ENCODE results near the gene MYRIP.

Gene MYRIP

DNA sequence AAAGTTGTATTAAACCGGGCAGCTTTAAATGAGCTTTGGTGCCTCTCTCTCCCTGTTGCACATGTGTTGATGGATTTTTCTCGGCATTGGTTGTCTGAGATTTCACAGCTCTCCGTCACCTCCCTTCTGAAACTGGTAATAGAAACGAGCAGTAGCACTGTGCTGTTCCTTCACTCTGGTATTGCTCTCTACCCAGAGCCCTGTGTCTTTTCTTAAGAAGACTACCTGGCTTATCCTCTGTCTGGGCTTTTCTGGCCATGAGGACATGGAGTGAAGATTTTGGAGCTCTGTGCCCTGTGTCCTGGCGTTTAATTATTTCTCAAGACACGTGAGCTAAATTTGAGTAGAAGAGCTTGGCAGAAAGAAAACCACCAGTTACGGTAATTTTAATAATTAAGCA lies 290.5 kb downstream of the MYRIP start:
- H3K27ac ChIP-seq (ENCODE audit: insufficient read depth, low read length, poor library complexity, severe bottlenecking) = no peak overlapping the region
- no peaks in the 10 kb centered on the region for H3K4me1 ChIP-seq (ENCODE audit: control insufficient read depth, insufficient read depth, low read length, poor library complexity, severe bottlenecking)
- H3K4me3 ChIP-seq (ENCODE audit: insufficient read depth, low read depth, low read length, poor library complexity, severe bottlenecking) = no peak overlapping the region
- H3K27me3 ChIP-seq (replicated peaks; ENCODE audit: control insufficient read depth, insufficient read depth, low read length, poor library complexity, severe bottlenecking) = no peaks in the 10 kb centered on the region
- no peak for DNase-seq
- H3K9me3 ChIP-seq (ENCODE audit: control insufficient read depth, low read length) = no peaks in the 10 kb centered on the region
- H3K36me3 ChIP-seq (ENCODE audit: control insufficient read depth, insufficient read depth, low read length) = no peaks in the 10 kb centered on the region

DNA sequence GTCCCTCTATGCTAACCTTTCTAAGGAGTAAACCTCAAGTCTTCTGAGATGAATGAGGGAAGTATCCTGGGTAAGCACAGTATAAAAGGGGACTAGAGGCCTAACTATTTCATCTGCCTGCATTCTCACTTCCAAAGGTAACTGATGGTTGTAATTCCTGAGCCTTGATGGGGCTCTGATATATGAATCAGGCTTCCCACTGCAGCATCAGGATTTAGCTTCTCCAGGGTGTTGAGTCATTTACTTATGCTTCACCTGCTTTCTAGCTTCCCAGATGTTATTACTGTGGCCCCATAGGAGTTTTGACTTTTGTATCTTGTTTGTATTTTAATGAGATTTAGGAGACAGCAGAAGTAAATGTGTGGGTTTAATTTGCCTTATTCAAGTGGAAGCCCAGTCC lies 292.8 kb downstream of the MYRIP start:
- H3K4me1 ChIP-seq (ENCODE audit: control insufficient read depth, insufficient read depth, low read length, poor library complexity, severe bottlenecking) = no peaks in the 10 kb centered on the region
- H3K9me3 ChIP-seq (ENCODE audit: control insufficient read depth, low read length) = no peaks in the 10 kb centered on the region
- no peak for DNase-seq
- no peaks in the 10 kb centered on the region for H3K27me3 ChIP-seq (replicated peaks; ENCODE audit: control insufficient read depth, insufficient read depth, low read length, poor library complexity, severe bottlenecking)
- H3K4me3 ChIP-seq (ENCODE audit: insufficient read depth, low read depth, low read length, poor library complexity, severe bottlenecking) = no peak overlapping the region
- H3K27ac ChIP-seq (ENCODE audit: insufficient read depth, low read length, poor library complexity, severe bottlenecking) = no peak overlapping the region
- no peaks in the 10 kb centered on the region for H3K36me3 ChIP-seq (ENCODE audit: control insufficient read depth, insufficient read depth, low read length)

DNA sequence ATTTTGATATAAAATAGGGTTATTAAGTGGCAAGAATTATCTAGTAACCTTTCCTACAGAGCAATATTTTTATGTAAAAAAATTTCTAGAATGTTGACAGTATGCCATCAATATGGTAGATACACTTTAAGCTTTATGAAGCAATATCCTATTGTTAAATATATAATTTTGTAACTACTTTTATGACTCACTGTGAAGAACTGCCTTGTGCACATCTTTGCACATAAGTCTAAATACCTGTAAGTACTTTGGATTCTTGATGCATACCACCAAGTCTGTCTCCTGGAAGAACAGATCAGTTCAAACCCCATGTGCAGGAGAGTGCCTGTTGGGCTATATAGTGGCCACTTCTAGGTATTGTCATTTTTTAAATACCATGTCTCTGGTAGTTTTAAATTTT lies 294.4 kb downstream of the MYRIP start:
- no peaks in the 10 kb centered on the region for H3K27me3 ChIP-seq (replicated peaks; ENCODE audit: control insufficient read depth, insufficient read depth, low read length, poor library complexity, severe bottlenecking)
- H3K4me1 ChIP-seq (ENCODE audit: control insufficient read depth, insufficient read depth, low read length, poor library complexity, severe bottlenecking) = no peaks in the 10 kb centered on the region
- no peak for DNase-seq
- H3K36me3 ChIP-seq (ENCODE audit: control insufficient read depth, insufficient read depth, low read length) = no peaks in the 10 kb centered on the region
- no peaks in the 10 kb centered on the region for H3K9me3 ChIP-seq (ENCODE audit: control insufficient read depth, low read length)
- no peak overlapping the region for H3K4me3 ChIP-seq (ENCODE audit: insufficient read depth, low read depth, low read length, poor library complexity, severe bottlenecking)
- H3K27ac ChIP-seq (ENCODE audit: insufficient read depth, low read length, poor library complexity, severe bottlenecking) = no peak overlapping the region

DNA sequence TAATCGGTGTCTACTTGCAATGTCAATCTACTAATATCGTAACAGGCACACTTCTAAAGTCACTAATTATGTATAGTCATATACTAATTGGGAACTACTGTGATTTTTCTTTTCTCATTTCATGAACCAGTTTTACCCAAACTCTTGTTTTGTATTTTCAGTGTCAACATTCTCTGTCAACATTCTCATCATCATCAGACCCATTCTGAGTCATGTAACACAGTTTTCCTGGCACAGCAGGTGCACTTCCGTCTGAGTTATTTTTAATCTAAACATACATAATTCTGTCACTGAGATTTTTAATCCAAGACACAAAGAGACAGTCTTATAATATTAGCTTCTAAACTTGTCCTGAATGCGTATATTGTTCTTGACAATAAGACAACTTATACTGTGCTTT lies 295.0 kb downstream of the MYRIP start:
- Histone ChIP-seq H3K4me1 (ENCODE audit: control insufficient read depth, insufficient read depth, low read length, poor library complexity, severe bottlenecking) (no peaks in the 10 kb centered on the region), H3K36me3 (ENCODE audit: control insufficient read depth, insufficient read depth, low read length) (no peaks in the 10 kb centered on the region), H3K27me3 (replicated peaks; ENCODE audit: control insufficient read depth, insufficient read depth, low read length, poor library complexity, severe bottlenecking) (no peaks in the 10 kb centered on the region), H3K4me3 (ENCODE audit: insufficient read depth, low read depth, low read length, poor library complexity, severe bottlenecking) (no peak overlapping the region), H3K9me3 (ENCODE audit: control insufficient read depth, low read length) (no peaks in the 10 kb centered on the region), H3K27ac (ENCODE audit: insufficient read depth, low read length, poor library complexity, severe bottlenecking) (no peak overlapping the region)
- no peak for DNase-seq

DNA sequence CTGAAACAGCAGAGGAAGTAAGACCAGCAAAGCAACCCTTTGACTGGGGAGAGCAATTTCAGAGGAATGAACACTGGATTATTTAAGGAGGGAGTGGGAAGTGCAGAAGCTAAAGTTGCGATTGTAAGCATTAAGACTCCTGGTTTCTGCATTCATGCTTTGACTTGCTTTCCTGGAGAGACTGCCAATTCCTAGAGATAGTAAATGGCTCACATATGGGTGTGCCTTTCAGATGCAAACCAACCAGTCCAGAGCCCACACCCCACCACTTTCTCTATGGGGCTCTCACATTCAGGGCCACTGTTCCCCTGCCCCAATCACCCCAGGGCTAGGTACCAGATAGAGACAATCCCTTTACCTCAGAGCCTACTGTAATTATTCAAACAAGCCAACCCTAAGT lies 299.2 kb downstream of the MYRIP start:
- no peak overlapping the region for H3K4me3 ChIP-seq (ENCODE audit: insufficient read depth, low read depth, low read length, poor library complexity, severe bottlenecking)
- H3K9me3 ChIP-seq (ENCODE audit: control insufficient read depth, low read length) = no peaks in the 10 kb centered on the region
- no peaks in the 10 kb centered on the region for H3K27me3 ChIP-seq (replicated peaks; ENCODE audit: control insufficient read depth, insufficient read depth, low read length, poor library complexity, severe bottlenecking)
- no peak overlapping the region for H3K27ac ChIP-seq (ENCODE audit: insufficient read depth, low read length, poor library complexity, severe bottlenecking)
- no peaks in the 10 kb centered on the region for H3K4me1 ChIP-seq (ENCODE audit: control insufficient read depth, insufficient read depth, low read length, poor library complexity, severe bottlenecking)
- no peak for DNase-seq
- H3K36me3 ChIP-seq (ENCODE audit: control insufficient read depth, insufficient read depth, low read length) = no peaks in the 10 kb centered on the region

- Histone ChIP-seq H3K4me3 (ENCODE audit: insufficient read depth, low read depth, low read length, poor library complexity, severe bottlenecking) (no peak overlapping the region), H3K9me3 (ENCODE audit: control insufficient read depth, low read length) (no peaks in the 10 kb centered on the region), H3K27ac (ENCODE audit: insufficient read depth, low read length, poor library complexity, severe bottlenecking) (no peak overlapping the region), H3K27me3 (replicated peaks; ENCODE audit: control insufficient read depth, insufficient read depth, low read length, poor library complexity, severe bottlenecking) (no peaks in the 10 kb centered on the region), H3K4me1 (ENCODE audit: control insufficient read depth, insufficient read depth, low read length, poor library complexity, severe bottlenecking) (no peaks in the 10 kb centered on the region), H3K36me3 (ENCODE audit: control insufficient read depth, insufficient read depth, low read length) (no peaks in the 10 kb centered on the region)
- no peak for DNase-seq
Measured at GRCh38 chr3:40109641-40110490, 300.5 kb downstream of the MYRIP start.

- DNase-seq = no peak
- no peaks in the 10 kb centered on the region for H3K27me3 ChIP-seq (replicated peaks; ENCODE audit: control insufficient read depth, insufficient read depth, low read length, poor library complexity, severe bottlenecking)
- no peaks in the 10 kb centered on the region for H3K9me3 ChIP-seq (ENCODE audit: control insufficient read depth, low read length)
- no peak overlapping the region for H3K4me3 ChIP-seq (ENCODE audit: insufficient read depth, low read depth, low read length, poor library complexity, severe bottlenecking)
- H3K4me1 ChIP-seq (ENCODE audit: control insufficient read depth, insufficient read depth, low read length, poor library complexity, severe bottlenecking) = no peaks in the 10 kb centered on the region
- no peaks in the 10 kb centered on the region for H3K36me3 ChIP-seq (ENCODE audit: control insufficient read depth, insufficient read depth, low read length)
- no peak overlapping the region for H3K27ac ChIP-seq (ENCODE audit: insufficient read depth, low read length, poor library complexity, severe bottlenecking)
Measured at GRCh38 chr3:40116478-40117177, 307.2 kb downstream of the MYRIP start.

- DNase-seq = no peak
- H3K36me3 ChIP-seq (ENCODE audit: control insufficient read depth, insufficient read depth, low read length) = no peaks in the 10 kb centered on the region
- H3K27me3 ChIP-seq (replicated peaks; ENCODE audit: control insufficient read depth, insufficient read depth, low read length, poor library complexity, severe bottlenecking) = no peaks in the 10 kb centered on the region
- no peaks in the 10 kb centered on the region for H3K4me1 ChIP-seq (ENCODE audit: control insufficient read depth, insufficient read depth, low read length, poor library complexity, severe bottlenecking)
- no peak overlapping the region for H3K27ac ChIP-seq (ENCODE audit: insufficient read depth, low read length, poor library complexity, severe bottlenecking)
- H3K9me3 ChIP-seq (ENCODE audit: control insufficient read depth, low read length) = no peaks in the 10 kb centered on the region
- H3K4me3 ChIP-seq (ENCODE audit: insufficient read depth, low read depth, low read length, poor library complexity, severe bottlenecking) = no peak overlapping the region
Measured at GRCh38 chr3:40118091-40118490, 308.7 kb downstream of the MYRIP start.

GRCh38 chr3:40120067-40120692 lies 310.8 kb downstream of the MYRIP start:
- Histone ChIP-seq H3K9me3 (ENCODE audit: control insufficient read depth, low read length) (no peaks in the 10 kb centered on the region), H3K27ac (ENCODE audit: insufficient read depth, low read length, poor library complexity, severe bottlenecking) (no peak overlapping the region), H3K4me3 (ENCODE audit: insufficient read depth, low read depth, low read length, poor library complexity, severe bottlenecking) (no peak overlapping the region), H3K4me1 (ENCODE audit: control insufficient read depth, insufficient read depth, low read length, poor library complexity, severe bottlenecking) (no peaks in the 10 kb centered on the region), H3K36me3 (ENCODE audit: control insufficient read depth, insufficient read depth, low read length) (no peaks in the 10 kb centered on the region), H3K27me3 (replicated peaks; ENCODE audit: control insufficient read depth, insufficient read depth, low read length, poor library complexity, severe bottlenecking) (no peaks in the 10 kb centered on the region)
- no peak for DNase-seq

DNA sequence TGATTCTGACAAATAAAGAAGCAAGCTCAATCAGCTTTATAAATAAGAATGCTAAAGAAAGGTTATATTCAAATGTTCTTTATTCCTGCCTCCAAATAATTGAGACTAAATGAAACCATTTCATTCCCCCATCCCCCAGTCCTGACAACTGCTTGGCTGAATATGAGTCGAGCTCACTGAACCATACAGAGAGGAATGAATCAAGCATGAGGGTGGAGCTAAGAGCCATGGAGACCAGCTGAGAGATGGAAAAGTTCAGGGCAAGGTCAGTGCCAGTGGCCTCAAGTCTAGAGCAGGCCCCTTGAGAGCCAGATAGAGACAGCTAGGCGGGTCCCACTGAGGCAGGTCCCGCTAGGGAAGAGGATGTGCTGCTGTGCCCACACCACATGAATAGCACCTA lies 311.4 kb downstream of the MYRIP start:
- H3K4me3 ChIP-seq (ENCODE audit: insufficient read depth, low read depth, low read length, poor library complexity, severe bottlenecking) = no peak overlapping the region
- no peaks in the 10 kb centered on the region for H3K4me1 ChIP-seq (ENCODE audit: control insufficient read depth, insufficient read depth, low read length, poor library complexity, severe bottlenecking)
- no peak overlapping the region for H3K27ac ChIP-seq (ENCODE audit: insufficient read depth, low read length, poor library complexity, severe bottlenecking)
- H3K27me3 ChIP-seq (replicated peaks; ENCODE audit: control insufficient read depth, insufficient read depth, low read length, poor library complexity, severe bottlenecking) = no peaks in the 10 kb centered on the region
- no peaks in the 10 kb centered on the region for H3K36me3 ChIP-seq (ENCODE audit: control insufficient read depth, insufficient read depth, low read length)
- H3K9me3 ChIP-seq (ENCODE audit: control insufficient read depth, low read length) = no peaks in the 10 kb centered on the region
- no peak for DNase-seq

All from effector memory CD4-positive, alpha-beta T cell (primary cell).